GM19099 (cell line): ENCODE measurements around the gene FAM111A.
A peak's percentile ranks its signal among the peaks of the same experiment; 100 is the strongest.

Experiments
- POLR2A ChIP-seq: IDR thresholded peaks from 3 replicates; pipeline ENCODE4 v1.6.1; 2011; ENCODE audit warnings: low read depth; ENCODE audit not compliant: insufficient read length; ENCODE audit errors: extremely low read depth

The FAM111A gene

DNA sequence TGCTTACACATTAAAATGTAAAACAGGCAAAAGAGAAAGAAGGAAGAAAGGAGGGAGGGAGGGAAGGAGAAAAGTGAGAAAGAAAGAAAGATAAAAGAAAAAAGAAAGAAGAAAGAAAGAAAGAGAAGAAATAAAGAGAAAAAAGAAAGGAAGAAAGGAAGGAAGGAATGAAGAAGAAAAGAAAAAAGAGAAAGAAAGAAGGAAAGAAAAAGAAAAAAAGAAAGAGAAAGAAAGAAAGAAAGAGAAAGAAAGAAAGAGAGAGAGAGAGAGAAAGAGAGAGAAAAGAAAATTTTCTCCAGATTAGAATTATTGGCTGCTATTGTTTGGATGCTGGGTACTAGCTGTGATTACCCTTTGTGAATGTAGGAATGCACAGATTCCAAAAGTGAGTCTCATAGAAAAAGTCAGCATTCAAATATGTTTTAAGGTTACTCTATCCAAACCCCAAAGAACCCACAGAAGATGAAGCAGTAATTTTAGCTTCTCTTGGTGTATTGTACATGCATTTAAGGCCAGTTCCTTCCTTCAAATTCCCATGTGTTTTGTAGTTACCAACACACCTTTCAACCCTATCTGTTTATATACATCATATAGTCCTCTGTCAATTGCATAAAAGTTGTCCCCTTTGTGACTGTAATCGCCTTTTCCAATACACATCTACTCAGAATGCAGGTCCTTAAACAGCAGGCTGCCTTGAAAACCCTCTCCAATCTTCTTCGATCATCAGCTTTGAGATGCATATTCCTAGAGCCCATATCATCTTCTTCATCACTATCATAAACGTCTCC is 789 bp upstream of the FAM111A start:
- TF ChIP-seq POLR2A, result no peak

DNA sequence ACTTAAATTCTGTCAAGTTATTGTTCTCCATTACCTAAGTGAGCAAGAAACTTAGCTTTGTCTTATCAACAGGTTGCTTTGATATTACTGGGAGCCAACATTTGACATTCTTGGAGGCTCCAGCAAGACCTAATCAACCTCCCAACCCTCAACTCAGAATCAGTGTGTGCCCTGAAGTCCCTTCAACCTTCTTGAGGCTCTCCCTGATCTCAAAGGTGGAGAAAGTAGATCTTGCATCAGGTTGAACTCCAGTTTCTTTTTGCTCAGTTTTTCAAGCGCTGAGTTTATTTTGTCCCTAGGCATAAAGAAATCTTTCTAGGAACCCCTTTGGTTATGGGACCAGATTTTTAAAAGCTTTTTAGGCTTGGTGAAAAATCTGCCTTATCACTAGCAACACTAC is 1.4 kb downstream of the FAM111A start:
- TF ChIP-seq POLR2A, result no peak

- peak; percentile 65 for TF ChIP-seq POLR2A
Measured at GRCh38 chr11:59144579-59145345, 2.1 kb downstream of the FAM111A start.

GRCh38 chr11:59145534-59145933 is 2.9 kb downstream of the FAM111A start:
- no peak for TF ChIP-seq POLR2A

DNA sequence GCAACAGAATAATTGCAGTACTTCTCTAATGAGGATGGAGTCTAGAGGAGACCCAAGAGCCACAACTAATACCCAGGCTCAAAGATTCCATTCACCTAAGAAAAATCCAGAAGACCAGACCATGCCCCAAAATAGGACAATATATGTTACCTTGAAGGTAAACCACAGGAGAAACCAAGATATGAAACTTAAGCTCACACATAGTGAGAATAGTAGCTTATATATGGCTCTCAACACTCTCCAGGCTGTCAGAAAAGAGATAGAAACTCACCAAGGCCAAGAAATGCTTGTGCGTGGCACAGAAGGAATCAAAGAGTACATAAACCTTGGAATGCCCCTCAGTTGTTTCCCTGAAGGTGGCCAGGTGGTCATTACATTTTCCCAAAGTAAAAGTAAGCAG is 9.1 kb downstream of the FAM111A start:
- no peak for TF ChIP-seq POLR2A

DNA sequence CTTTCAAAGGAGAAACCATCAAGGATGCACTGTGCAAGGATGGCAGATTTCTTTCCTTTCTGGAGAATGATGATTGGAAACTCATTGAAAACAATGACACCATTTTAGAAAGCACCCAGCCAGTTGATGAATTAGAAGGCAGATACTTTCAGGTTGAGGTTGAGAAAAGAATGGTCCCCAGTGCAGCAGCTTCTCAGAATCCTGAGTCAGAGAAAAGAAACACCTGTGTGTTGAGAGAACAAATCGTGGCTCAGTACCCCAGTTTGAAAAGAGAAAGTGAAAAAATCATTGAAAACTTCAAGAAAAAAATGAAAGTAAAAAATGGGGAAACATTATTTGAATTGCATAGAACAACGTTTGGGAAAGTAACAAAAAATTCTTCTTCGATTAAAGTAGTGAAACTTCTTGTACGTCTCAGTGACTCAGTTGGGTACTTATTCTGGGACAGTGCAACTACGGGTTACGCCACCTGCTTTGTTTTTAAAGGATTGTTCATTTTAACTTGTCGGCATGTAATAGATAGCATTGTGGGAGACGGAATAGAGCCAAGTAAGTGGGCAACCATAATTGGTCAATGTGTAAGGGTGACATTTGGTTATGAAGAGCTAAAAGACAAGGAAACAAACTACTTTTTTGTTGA is 9.8 kb downstream of the FAM111A start:
- TF ChIP-seq POLR2A, result no peak

DNA sequence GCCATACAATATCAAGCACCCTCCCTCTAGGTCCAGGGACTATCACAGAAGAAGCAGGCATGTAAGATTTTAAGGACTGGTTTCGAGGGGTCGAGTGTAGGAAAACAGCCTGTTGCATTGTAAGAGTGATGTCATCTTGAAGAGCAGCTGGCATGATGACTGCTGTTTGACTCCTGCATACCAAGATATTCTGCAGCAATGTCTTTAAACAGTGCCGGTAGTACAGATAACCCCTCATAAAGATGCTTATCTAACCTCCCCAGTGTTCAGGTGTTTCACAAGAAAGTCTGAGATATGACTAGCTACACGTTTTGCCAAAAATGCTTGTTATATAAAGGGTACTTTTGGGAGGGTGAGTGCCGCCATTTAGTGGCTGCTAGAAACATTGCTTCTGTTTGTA is 12.0 kb downstream of the FAM111A start:
- no peak for TF ChIP-seq POLR2A

DNA sequence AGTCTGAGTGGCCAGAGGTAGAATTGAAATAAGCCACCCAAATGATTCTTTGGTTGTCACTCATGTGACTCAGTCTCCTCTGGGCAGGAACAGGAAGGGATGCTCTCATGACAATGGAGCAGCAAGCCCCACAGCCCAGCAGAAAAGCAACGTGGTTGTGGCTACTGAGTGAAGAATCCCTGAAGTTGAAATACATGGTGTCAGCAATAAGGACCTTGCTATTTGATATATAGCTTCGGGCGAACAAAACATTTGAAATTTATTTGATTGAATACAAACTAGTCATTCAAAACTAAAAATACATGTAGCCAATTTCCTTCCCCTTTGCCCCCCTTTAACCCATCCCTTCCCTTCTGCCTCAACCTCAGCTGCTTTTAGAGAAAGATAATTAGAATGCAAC is 14.8 kb downstream of the FAM111A start:
- no peak for TF ChIP-seq POLR2A

DNA sequence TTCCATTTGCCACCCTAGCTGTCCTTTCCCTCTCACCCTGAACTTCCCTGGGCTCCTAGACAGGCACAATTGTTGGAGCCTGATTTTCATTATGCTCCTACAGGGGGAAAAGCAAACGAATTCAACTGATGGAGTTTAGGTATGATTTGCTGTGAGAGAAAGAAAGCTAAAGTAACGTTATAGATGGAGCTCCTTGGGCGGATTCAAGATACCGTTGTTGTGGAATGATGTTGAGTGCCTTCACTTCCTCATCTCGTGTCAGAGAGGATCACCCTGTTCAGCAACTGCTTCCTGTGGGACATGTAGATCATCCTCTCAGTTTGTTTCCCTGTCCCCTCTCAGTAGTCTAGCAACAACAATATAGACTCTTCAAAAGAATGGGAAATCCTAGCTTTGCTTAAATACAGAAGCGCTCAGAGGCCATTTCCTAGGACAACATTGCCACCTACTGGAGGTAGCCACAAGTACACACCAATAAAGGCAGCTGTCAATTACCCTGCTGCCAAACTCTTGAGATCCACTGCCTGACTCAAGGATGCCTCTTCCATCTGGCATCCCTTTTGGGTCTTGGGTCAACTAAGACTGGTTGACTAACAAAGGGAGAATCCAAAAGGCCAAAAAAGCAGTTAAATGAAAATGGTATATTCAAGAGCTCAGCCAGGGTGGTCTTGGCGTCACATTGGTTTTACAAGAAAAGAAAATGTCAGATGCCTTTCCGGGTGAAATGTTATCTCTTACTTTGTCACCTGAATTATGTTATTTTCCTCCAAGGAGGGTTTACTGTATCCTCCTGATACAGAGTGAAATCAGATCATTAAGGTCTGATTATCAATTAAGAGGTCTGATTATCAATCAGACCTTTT is 15.8 kb downstream of the FAM111A start:
- TF ChIP-seq POLR2A, result no peak

DNA sequence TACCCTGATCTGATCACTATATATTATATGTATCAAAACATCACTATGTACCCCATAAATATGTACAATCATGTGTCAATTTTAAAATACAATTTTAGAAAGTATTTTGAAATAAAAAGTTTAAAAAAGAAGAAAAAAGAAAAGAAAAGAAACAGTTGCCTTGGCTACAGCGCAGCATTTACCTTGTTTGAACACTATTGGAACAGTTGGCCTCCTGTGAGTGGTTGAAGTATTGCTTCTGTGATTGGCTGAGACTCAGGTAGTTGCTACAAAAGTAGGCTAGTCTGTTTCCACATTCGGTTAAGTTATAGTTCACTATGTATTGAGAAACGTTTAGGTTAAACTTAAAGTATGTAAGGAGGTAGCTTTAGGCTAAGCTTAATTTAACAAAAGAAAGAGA is 21.4 kb downstream of the FAM111A start:
- no peak for TF ChIP-seq POLR2A

- TF ChIP-seq POLR2A, result peak; percentile 51
Measured at GRCh38 chr11:59171508-59172322, 29.1 kb downstream of the FAM111A start, which contains the start of gene DTX4. Gene DTX4 (plus strand): TSS chr11:59172132. CDS start chr11:59172596, 464 bp downstream.

- peak; percentile 34 for TF ChIP-seq POLR2A
Measured at GRCh38 chr11:59172345-59173079, 29.9 kb downstream of the FAM111A start.
